Upper lobe of left lung (tissue), 6 donors: ENCODE results near the gene CLIC3. TPM values are rescaled to one million over a fixed set of nuclear protein-coding genes. Genes with fewer than 3 reads are reported as not detected.

Experiments used
- ATAC-seq, 2 donors: fragments of 200-7000 bp; cut with Tn5 transposase; one replicate each; pipeline ENCODE4 v1.9.1; 2022; ENCODE audit warnings: mild to moderate bottlenecking in 2 of 2, moderate library complexity in 2 of 2; ENCODE audit not compliant: low FRiP score in 2 of 2
- DNase-seq, 2 donors: peaks; one replicate each; pipeline ENCODE4 v3.0.0-alpha.2; 2019 to 2020
- H3K27ac ChIP-seq, 4 donors: fragments of 200-600 bp; sonication (generic); one replicate each; pipeline ENCODE4 v1.5.1; 2016 to 2019
- H3K27me3 ChIP-seq, 4 donors: fragments of 200-600 bp; sonication (generic); one replicate each; pipeline ENCODE4 v1.5.1; 2017 to 2019
- H3K36me3 ChIP-seq, 4 donors: fragments of 200-600 bp; sonication (generic); one replicate each; pipeline ENCODE4 v1.5.1; 2016 to 2019
- H3K4me1 ChIP-seq, 4 donors: fragments of 200-600 bp; sonication (generic); one replicate each; pipeline ENCODE4 v1.5.1; 2018 to 2019
- H3K4me3 ChIP-seq, 4 donors: fragments of 200-600 bp; sonication (generic); one replicate each; pipeline ENCODE4 v1.5.1; 2017 to 2019; ENCODE audit warnings: mild to moderate bottlenecking in 2 of 4, moderate library complexity in 1 of 4
- H3K9me3 ChIP-seq, 4 donors: fragments of 200-600 bp; sonication (generic); one replicate each; pipeline ENCODE4 v1.5.1; 2018 to 2019
- EP300 ChIP-seq, 4 donors: sonication (generic); formaldehyde crosslinking; IDR thresholded peaks; one replicate each; pipeline ENCODE4 v1.5.1; 2017; ENCODE audit warnings: antibody characterized with exemption in 4 of 4, control low read depth in 2 of 4
- POLR2A ChIP-seq, 4 donors: fragments of 450-650 bp; IDR thresholded peaks; one replicate each; pipeline ENCODE4 v1.5.1; 2016 to 2017; ENCODE audit warnings: antibody characterized with exemption in 4 of 4, mild to moderate bottlenecking in 2 of 4
- POLR2AphosphoS5 ChIP-seq, 2 donors: sonication (generic); formaldehyde crosslinking; IDR thresholded peaks; one replicate each; pipeline ENCODE4 v1.5.1; 2017; ENCODE audit warnings: antibody characterized with exemption in 2 of 2
- WGBS, 2 donors: methylation state at CpG; one replicate each; pipeline ENCODE4 v1.1.5; 2017 to 2018; 5-methylcytosine and 5-hydroxymethylcytosine counted together
- total RNA-seq, 6 donors: library from RNA; depleted of rRNA in 4 of 6; stranded (reverse); fragments of >200 nt in 4 of 6; gene quantifications; one replicate each; pipeline versions ENCODE4 v1.1.0 to v1.2.1, GENCODE V29; 2016 to 2021
- TF ChIP-seq, protein P1 (sequence below), 6 experiments: fragments of 450-650 bp in 4 of 6; fragments of 200-600 bp in 2 of 6; sonication (generic) in 2 of 6; IDR thresholded peaks; one replicate each; pipeline ENCODE4 v1.5.1; 2016 to 2019; ENCODE audit warnings: antibody characterized with exemption in 6 of 6
- donor health status: DM: no; HTN: no; CAD: no; lungs with moderate emphysema.
- donor health status: DM: no; HTN: yes; CAD: no; lungs with severe emphysema.

Gene CLIC3
- total RNA-seq, 6 donors from 2014 or later = 41.9 to 132 (median 85.2) TPM

DNA sequence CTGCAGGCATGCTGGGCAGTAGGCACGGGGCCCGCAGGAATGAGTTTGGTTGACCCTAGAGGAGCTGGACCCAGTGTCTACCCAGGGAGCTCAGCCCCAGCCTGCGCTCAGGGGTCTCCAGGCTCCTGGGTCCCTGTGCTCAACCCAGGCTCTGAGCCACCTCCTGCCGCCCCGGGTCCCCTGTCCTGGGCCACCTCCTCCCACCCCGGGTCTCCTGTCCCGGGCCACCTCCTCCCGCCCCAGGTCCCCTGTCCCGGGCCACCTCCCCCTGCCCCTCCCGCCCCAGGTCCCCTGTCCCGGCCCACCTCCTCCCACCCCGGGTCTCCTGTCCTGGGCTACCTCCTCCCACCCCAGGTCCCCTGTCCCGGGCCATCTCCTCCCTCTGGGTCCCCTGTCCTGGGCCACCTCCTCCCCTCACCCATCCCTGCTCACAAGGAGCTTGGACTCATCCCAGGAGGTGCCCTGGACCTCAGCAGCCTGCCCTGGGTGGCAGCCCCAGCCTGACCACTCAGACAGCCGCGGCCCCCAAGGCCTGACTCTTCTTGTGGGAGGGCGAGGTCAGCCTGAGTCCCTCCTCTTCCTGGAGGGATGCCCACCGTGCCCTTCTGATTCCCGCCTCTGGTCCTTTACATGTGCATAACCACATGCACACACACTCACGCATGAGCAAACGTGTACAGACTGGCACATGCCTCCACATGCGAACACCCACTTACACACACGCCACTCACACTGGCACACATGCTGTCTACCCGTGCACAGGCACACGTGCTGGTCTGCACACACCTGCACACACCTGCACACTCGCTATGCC lies 41.9 kb downstream of the CLIC3 start:
- peak in 1 of 2 donors; percentile 58 for DNase-seq
- no peaks in the 10 kb centered on the region for H3K27me3 ChIP-seq
- no peak for TF ChIP-seq POLR2A (IDR thresholded peaks at IDR 0.05)
- TF ChIP-seq POLR2AphosphoS5 (IDR thresholded peaks at IDR 0.05) = no peak
- TF ChIP-seq, protein P1, sequence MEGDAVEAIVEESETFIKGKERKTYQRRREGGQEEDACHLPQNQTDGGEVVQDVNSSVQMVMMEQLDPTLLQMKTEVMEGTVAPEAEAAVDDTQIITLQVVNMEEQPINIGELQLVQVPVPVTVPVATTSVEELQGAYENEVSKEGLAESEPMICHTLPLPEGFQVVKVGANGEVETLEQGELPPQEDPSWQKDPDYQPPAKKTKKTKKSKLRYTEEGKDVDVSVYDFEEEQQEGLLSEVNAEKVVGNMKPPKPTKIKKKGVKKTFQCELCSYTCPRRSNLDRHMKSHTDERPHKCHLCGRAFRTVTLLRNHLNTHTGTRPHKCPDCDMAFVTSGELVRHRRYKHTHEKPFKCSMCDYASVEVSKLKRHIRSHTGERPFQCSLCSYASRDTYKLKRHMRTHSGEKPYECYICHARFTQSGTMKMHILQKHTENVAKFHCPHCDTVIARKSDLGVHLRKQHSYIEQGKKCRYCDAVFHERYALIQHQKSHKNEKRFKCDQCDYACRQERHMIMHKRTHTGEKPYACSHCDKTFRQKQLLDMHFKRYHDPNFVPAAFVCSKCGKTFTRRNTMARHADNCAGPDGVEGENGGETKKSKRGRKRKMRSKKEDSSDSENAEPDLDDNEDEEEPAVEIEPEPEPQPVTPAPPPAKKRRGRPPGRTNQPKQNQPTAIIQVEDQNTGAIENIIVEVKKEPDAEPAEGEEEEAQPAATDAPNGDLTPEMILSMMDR (IDR thresholded peaks at IDR 0.05) = no peak
- TF ChIP-seq EP300 (IDR thresholded peaks at IDR 0.05) = no peak
- no peak overlapping the region for H3K4me3 ChIP-seq
- H3K4me1 ChIP-seq = peaks cover 7 to 18% (median 11%) of the 10 kb centered on the region in 4 donors
- ATAC-seq = no peak
- 91 to 93% methylated on average over 16 to 21 of the region's 25 CpGs for WGBS, 2 donors
- no peaks in the 10 kb centered on the region for H3K9me3 ChIP-seq
- no peak overlapping the region for H3K27ac ChIP-seq
- no peaks in the 10 kb centered on the region for H3K36me3 ChIP-seq

GRCh38 chr9:136953771-136954269 lies 42.5 kb downstream of the CLIC3 start:
- 89% methylated on average over 19 of the region's 19 CpGs; no CpG with 5 or more reads in 1 of the 2 donors for WGBS, 2 donors
- ATAC-seq (no peak), DNase-seq (no peak)
- TF ChIP-seq POLR2AphosphoS5 (IDR thresholded peaks at IDR 0.05) = no peak
- TF ChIP-seq, protein P1 (IDR thresholded peaks at IDR 0.05) = no peak
- TF ChIP-seq EP300 (IDR thresholded peaks at IDR 0.05) = no peak
- TF ChIP-seq POLR2A (IDR thresholded peaks at IDR 0.05) = no peak
- Histone ChIP-seq H3K9me3 (no peaks in the 10 kb centered on the region), H3K27me3 (no peaks in the 10 kb centered on the region), H3K27ac (no peak overlapping the region), H3K36me3 (no peaks in the 10 kb centered on the region), H3K4me1 (peaks cover 12 to 19% (median 17%) of the 10 kb centered on the region in 4 donors), H3K4me3 (no peak overlapping the region)

DNA sequence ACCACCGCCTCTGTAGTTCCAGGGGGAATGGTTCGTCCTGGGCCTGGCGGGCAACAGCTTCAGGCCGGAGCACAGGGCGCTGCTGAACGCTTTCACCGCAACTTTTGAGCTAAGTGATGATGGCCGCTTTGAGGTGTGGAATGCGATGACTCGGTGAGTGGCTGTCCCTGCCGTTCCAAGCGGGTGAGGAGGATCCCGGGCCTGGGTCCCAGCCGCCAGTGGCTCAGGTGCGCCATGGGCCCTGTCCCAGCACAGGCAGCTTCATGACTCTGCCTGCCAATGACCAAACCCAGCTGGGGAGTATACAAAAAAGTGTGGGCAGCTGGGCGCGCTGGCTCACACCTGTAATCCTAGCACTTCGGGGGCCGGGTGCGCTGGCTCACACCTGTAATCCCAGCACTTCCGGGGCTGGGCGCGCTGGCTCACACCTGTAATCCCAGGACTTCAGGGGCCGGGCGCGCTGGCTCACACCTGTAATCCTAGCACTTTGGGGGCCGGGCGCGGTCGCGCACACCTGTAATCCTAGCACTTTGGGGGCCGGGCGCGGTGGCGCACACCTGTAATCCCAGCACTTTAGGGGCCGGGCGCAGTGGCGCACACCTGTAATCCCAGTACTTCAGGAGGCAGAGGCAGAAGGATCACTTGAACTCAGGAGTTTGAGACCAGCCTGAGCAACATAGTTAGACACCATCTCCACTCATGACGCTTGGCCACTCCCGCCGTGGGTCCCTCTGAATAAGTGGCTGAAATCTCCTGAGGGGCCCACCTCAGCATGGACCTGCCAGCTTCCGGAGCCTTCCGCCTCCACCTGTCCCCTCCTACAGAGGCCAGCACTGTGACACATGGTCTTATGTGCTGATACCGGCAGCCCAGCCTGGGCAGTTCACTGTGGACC lies 43.2 kb downstream of the CLIC3 start:
- Histone ChIP-seq H3K9me3 (no peaks in the 10 kb centered on the region), H3K36me3 (no peaks in the 10 kb centered on the region), H3K4me3 (no peak overlapping the region), H3K27ac (no peak overlapping the region), H3K27me3 (no peaks in the 10 kb centered on the region), H3K4me1 (peaks cover 19 to 26% (median 21%) of the 10 kb centered on the region in 4 donors)
- no peak for ATAC-seq
- no peak for TF ChIP-seq POLR2A (IDR thresholded peaks at IDR 0.05)
- TF ChIP-seq, protein P1 (IDR thresholded peaks at IDR 0.05) = no peak
- TF ChIP-seq POLR2AphosphoS5 (IDR thresholded peaks at IDR 0.05) = no peak
- TF ChIP-seq EP300 (IDR thresholded peaks at IDR 0.05) = no peak
- WGBS, 2 donors = 90 to 92% methylated on average over 23 to 40 of the region's 44 CpGs
- DNase-seq = peak in 1 of 2 donors; percentile 78

GRCh38 chr9:136952321-136952850 lies 44.0 kb downstream of the CLIC3 start:
- no peaks in the 10 kb centered on the region for H3K9me3 ChIP-seq
- ATAC-seq = no peak
- H3K27me3 ChIP-seq = no peaks in the 10 kb centered on the region
- no peak overlapping the region for H3K27ac ChIP-seq
- TF ChIP-seq, protein P1 (IDR thresholded peaks at IDR 0.05) = no peak
- DNase-seq = peak in 1 of 2 donors; percentile 72
- H3K4me1 ChIP-seq = peaks cover 23 to 34% (median 26%) of the 10 kb centered on the region in 4 donors
- H3K4me3 ChIP-seq = no peak overlapping the region
- 74 to 88% methylated on average over 6 to 14 of the region's 15 CpGs for WGBS, 2 donors
- H3K36me3 ChIP-seq = no peaks in the 10 kb centered on the region
